ENCODE measurements around the gene SLC1A1.

Gene SLC1A1

DNA sequence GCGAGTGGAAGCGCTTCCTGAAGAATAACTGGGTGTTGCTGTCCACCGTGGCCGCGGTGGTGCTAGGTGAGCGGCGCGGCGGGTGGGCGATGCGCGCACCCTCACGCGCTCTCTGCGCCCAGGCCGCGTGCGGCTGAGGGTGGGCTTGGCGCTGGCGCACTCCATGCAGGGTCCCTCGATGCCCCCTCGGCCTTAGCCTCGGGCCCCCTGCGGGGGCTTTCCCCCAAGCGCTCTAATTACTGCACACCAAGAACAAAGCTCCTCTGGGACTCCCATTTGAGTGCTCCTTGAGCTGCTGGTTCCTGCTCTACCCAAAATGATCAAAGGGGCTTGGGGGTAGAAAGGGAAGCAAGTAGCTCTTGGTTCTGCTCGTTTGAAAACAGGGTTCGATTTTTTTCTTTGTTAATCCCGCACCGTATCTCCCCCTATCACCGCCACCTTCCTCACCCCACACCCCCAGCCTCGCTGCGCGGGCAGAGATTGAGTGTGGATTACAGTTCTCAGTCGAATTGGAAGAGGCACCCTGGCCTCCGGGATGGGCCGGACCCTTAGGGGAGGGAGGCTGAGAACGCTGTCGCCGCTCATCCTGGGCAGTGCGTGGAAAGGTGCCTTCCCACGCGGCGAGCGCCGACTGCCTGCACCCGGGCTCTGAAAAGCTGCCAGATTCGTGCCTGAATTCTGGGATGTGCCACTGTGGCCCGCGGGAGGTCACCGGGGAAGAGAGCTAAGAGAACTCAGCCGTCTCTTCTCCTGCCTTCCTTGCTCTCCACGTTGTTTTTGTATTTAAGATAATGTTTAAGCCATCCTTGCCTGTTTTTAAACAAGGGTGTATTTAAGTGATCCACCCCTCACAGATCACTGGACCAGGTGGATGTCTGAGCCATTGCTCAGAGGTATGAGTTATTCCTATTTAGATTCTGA, 697 bp downstream of the SLC1A1 start:
- Histone ChIP-seq H3K36me3 (ENCODE audit: control insufficient read depth, insufficient read depth, low read length) (no peaks in the 10 kb centered on the region; the same call in 1 of the 2 replicates), H3K4me3 (replicated peaks; ENCODE audit: low read depth, low read length) (peak overlapping the region; percentile 95), H3K27me3 (replicated peaks; ENCODE audit: control insufficient read depth, insufficient read depth, low read length) (no peaks in the 10 kb centered on the region)
- DNase-seq (ENCODE audit: extremely low read depth, insufficient read length), result peak; percentile 31
- TF ChIP-seq, protein P1, sequence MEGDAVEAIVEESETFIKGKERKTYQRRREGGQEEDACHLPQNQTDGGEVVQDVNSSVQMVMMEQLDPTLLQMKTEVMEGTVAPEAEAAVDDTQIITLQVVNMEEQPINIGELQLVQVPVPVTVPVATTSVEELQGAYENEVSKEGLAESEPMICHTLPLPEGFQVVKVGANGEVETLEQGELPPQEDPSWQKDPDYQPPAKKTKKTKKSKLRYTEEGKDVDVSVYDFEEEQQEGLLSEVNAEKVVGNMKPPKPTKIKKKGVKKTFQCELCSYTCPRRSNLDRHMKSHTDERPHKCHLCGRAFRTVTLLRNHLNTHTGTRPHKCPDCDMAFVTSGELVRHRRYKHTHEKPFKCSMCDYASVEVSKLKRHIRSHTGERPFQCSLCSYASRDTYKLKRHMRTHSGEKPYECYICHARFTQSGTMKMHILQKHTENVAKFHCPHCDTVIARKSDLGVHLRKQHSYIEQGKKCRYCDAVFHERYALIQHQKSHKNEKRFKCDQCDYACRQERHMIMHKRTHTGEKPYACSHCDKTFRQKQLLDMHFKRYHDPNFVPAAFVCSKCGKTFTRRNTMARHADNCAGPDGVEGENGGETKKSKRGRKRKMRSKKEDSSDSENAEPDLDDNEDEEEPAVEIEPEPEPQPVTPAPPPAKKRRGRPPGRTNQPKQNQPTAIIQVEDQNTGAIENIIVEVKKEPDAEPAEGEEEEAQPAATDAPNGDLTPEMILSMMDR (IDR thresholded peaks at IDR 0.05; ENCODE audit: insufficient read depth, low read length, poor library complexity, severe bottlenecking), result no peak

DNA sequence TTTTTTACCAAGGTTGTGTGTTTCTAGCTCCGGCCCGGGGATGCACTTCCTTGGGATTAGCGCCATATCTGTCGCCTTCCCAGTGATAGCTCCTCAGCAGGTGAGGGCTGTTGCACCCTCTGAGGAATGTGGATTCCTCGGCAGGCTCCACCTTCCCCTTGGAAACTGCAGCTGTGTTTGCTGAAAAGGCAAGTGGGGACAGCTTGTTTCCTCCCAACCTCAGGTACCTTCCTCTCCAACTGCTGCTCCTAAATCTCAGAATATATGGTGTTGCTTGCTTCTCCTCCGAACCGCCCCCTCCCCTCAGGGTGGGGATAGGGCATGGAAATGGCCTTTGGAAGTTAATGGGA, 1.3 kb downstream of the SLC1A1 start:
- no peak for DNase-seq (ENCODE audit: extremely low read depth, insufficient read length)

DNA sequence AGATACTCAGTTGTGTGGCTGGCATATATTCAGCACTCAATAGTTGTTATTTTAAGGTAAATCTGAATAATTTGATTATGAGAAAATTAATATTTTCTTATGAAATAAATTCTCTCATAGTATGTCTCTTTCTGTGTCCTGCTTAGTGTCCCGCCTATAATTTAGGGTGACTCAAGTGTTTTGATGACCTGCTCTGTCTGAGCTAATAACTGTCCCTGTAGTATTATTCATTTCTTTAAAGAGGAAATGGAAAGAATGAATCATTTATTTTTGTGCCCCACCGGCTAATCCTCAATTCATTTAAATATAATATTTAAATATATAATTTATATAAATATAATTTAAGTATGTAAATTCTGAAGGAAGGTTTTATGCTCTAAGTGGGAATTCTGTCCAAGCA, 4.1 kb downstream of the SLC1A1 start:
- Histone ChIP-seq H3K36me3 (ENCODE audit: control insufficient read depth, insufficient read depth, low read length) (no peaks in the 10 kb centered on the region; the same call in 1 of the 2 replicates), H3K4me3 (replicated peaks; ENCODE audit: low read depth, low read length) (no peak overlapping the region), H3K27me3 (replicated peaks; ENCODE audit: control insufficient read depth, insufficient read depth, low read length) (no peaks in the 10 kb centered on the region)
- DNase-seq (ENCODE audit: extremely low read depth, insufficient read length), result no peak
- TF ChIP-seq, protein P1 (IDR thresholded peaks at IDR 0.05; ENCODE audit: insufficient read depth, low read length, poor library complexity, severe bottlenecking), result no peak

More for the DNA sequence above, 1.3 kb downstream of the SLC1A1 start:
- no peaks in the 10 kb centered on the region; the same call in 1 of the 2 replicates for H3K36me3 ChIP-seq (ENCODE audit: control insufficient read depth, insufficient read depth, low read length)
- peak overlapping the region; percentile 95 for H3K4me3 ChIP-seq (replicated peaks; ENCODE audit: low read depth, low read length)
- TF ChIP-seq, protein P1 (IDR thresholded peaks at IDR 0.05; ENCODE audit: insufficient read depth, low read length, poor library complexity, severe bottlenecking), result no peak
- no peaks in the 10 kb centered on the region for H3K27me3 ChIP-seq (replicated peaks; ENCODE audit: control insufficient read depth, insufficient read depth, low read length)

DNA sequence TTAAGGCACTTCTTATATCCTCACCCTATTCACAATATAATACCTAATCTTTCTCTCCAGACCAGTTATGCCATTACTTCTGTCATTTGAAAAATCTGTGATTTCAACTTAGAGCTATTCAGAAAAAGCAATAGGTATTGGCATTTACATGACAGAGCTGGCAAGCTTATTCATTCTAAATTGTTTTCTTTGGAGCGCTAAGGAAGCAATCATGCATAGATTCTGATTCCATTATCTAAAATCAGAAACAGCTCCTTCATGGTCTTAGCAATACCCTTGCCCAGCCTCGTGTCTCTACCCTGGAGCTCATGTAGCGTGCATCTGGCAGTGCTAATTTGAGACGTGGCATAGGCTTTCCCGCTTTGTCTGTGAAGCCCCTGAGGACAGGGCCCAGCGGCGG, 4.5 kb downstream of the SLC1A1 start:
- Histone ChIP-seq H3K27me3 (replicated peaks; ENCODE audit: control insufficient read depth, insufficient read depth, low read length) (no peaks in the 10 kb centered on the region), H3K4me3 (replicated peaks; ENCODE audit: low read depth, low read length) (no peak overlapping the region), H3K36me3 (ENCODE audit: control insufficient read depth, insufficient read depth, low read length) (no peaks in the 10 kb centered on the region; the same call in 1 of the 2 replicates)
- DNase-seq (ENCODE audit: extremely low read depth, insufficient read length), result no peak
- TF ChIP-seq, protein P1 (IDR thresholded peaks at IDR 0.05; ENCODE audit: insufficient read depth, low read length, poor library complexity, severe bottlenecking), result no peak

DNA sequence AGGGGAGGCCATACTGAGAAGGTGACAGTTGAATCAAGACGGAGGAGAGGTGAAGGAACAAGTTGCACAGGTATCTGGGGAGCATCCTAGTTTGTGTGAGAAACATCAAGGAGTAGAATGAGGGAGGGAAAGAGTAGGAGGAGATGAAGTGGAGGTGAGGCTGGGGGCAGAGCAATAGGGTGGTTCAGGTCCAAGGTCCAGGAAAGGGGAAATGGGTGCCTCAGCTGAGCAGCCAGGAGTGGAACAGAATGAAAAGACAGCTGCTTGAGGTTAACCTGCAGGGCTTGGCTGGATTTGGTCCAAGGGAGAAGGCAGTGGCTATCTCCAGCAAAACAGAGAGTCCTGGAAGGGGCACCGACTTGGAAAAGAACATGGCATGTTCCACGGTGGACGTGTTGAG, 5.3 kb downstream of the SLC1A1 start:
- TF ChIP-seq, protein P1 (IDR thresholded peaks at IDR 0.05; ENCODE audit: insufficient read depth, low read length, poor library complexity, severe bottlenecking), result no peak
- no peak for DNase-seq (ENCODE audit: extremely low read depth, insufficient read length)
- no peaks in the 10 kb centered on the region; the same call in 1 of the 2 replicates for H3K36me3 ChIP-seq (ENCODE audit: control insufficient read depth, insufficient read depth, low read length)
- H3K27me3 ChIP-seq (replicated peaks; ENCODE audit: control insufficient read depth, insufficient read depth, low read length), result no peaks in the 10 kb centered on the region
- H3K4me3 ChIP-seq (replicated peaks; ENCODE audit: low read depth, low read length), result no peak overlapping the region
